MCF 10A (cell line): ENCODE measurements around the gene TMUB1. TPM values are rescaled to one million over a fixed set of nuclear protein-coding genes. Genes with fewer than 3 reads are reported as not detected.

ENCODE experiments used
- BruUV-seq: library from RNA; stranded (reverse); fragments of 400-500 nt; replicated peaks from 2 replicates; lab custom pipeline; 2021; lab: Mats Ljungman, UMichigan
- CTCF ChIA-PET: fragments of 300-600 bp; sonication (Branson Sonifier 250); formaldehyde crosslinking; extraction: SDS; loops from one replicate; lab custom pipeline; 2021; ENCODE audit warnings: antibody characterized with exemption, inconsistent platforms; lab: Yijun Ruan, JAX
- POLR2A ChIA-PET: fragments of 300-600, 350-650 bp; sonication (Branson Sonifier 250); formaldehyde crosslinking; extraction: SDS; loops from one replicate; lab custom pipeline; 2020; ENCODE audit warnings: antibody characterized with exemption, inconsistent platforms; lab: Yijun Ruan, JAX
- DNase-seq: peaks from one replicate; pipeline ENCODE4 v3.0.0-alpha.2; 2018; ENCODE audit not compliant: unreplicated experiment
- H3K27ac Mint-ChIP-seq: one replicate; pipeline ENCODE4 v1.8.0; 2022; ENCODE audit warnings: mild to moderate bottlenecking, low read depth, mixed read lengths; ENCODE audit not compliant: unreplicated experiment
- H3K27me3 Mint-ChIP-seq: one replicate; pipeline ENCODE4 v1.8.0; 2022; ENCODE audit warnings: mixed read lengths; ENCODE audit not compliant: insufficient read depth, unreplicated experiment
- H3K36me3 Mint-ChIP-seq: one replicate; pipeline ENCODE4 v1.8.0; 2022; ENCODE audit warnings: mild to moderate bottlenecking, moderate library complexity, mixed read lengths; ENCODE audit not compliant: insufficient read depth, unreplicated experiment
- H3K4me1 Mint-ChIP-seq: one replicate; pipeline ENCODE4 v1.8.0; 2022; ENCODE audit warnings: mixed read lengths; ENCODE audit not compliant: insufficient read depth, unreplicated experiment
- H3K4me3 Mint-ChIP-seq: one replicate; pipeline ENCODE4 v1.8.0; 2022; ENCODE audit warnings: mild to moderate bottlenecking, moderate library complexity, mixed read lengths; ENCODE audit not compliant: unreplicated experiment
- H3K9me3 Mint-ChIP-seq: one replicate; pipeline ENCODE4 v1.8.0; 2022; ENCODE audit warnings: mixed read lengths; ENCODE audit not compliant: unreplicated experiment
- CTCF ChIP-seq: fragments of 200-600 bp; IDR thresholded peaks from one replicate; pipeline ENCODE4 v1.8.0; 2022; ENCODE audit warnings: antibody characterized with exemption, mild to moderate bottlenecking; ENCODE audit not compliant: unreplicated experiment
- intact Hi-C: fragments of 100-400 bp; cut with micrococcal nuclease; formaldehyde crosslinking; loops from 2 replicates; pipeline ENCODE4 v1.14.1; 2022
- total RNA-seq: library from RNA; stranded (reverse); gene quantifications from 2 replicates; pipeline ENCODE4 v1.2.3, GENCODE V29; 2022

Gene TMUB1
- total RNA-seq, 1 experiment from 2014 or later = 30.1 TPM

GRCh38 chr7:151128716-151129115 lies 45.4 kb upstream of the TMUB1 start:
- Mint-ChIP-seq H3K9me3 (no peaks in the 10 kb centered on the region), H3K27ac (no peak overlapping the region), H3K27me3 (no peaks in the 10 kb centered on the region), H3K36me3 (peaks cover 38% of the 10 kb centered on the region), H3K4me3 (no peak overlapping the region), H3K4me1 (no peaks in the 10 kb centered on the region)
- no peak for TF ChIP-seq CTCF
- no peak for DNase-seq
- ChIA-PET CTCF (interaction anchor here (0.6 to 3.5 kb wide), 3 partner anchors 11 to 132 kb away, joined by 3 to 18 read pairs (median 3); no protein-coding TSS in a partner anchor), POLR2A (interaction anchor here (0.5 kb wide), 1 partner anchor 98 kb away, joined by 3 read pairs; the partner anchor contains the start of gene ABCF2)
- intact Hi-C loops = no loop called here
- no TSS peak for BruUV-seq

GRCh38 chr7:151128144-151128543 lies 44.9 kb upstream of the TMUB1 start:
- H3K4me1 Mint-ChIP-seq = no peaks in the 10 kb centered on the region
- H3K27ac Mint-ChIP-seq = no peak overlapping the region
- no peak for TF ChIP-seq CTCF
- POLR2A ChIA-PET = interaction anchor here (0.5 kb wide), 1 partner anchor 99 kb away, joined by 3 read pairs; the partner anchor contains the start of gene ABCF2
- CTCF ChIA-PET = interaction anchor here (0.6 to 3.5 kb wide), 5 partner anchors 17 to 106 kb away, joined by 3 to 18 read pairs (median 4); no protein-coding TSS in a partner anchor
- DNase-seq = no peak
- intact Hi-C loops = no loop called here
- no peaks in the 10 kb centered on the region for H3K9me3 Mint-ChIP-seq
- peaks cover 41% of the 10 kb centered on the region for H3K36me3 Mint-ChIP-seq
- BruUV-seq = no TSS peak
- no peak overlapping the region for H3K4me3 Mint-ChIP-seq
- no peaks in the 10 kb centered on the region for H3K27me3 Mint-ChIP-seq

GRCh38 chr7:151126491-151127137 lies 43.3 kb upstream of the TMUB1 start:
- DNase-seq = no peak
- ChIA-PET CTCF (interaction anchor here (1.2 to 1.3 kb wide), 2 partner anchors 45 to 47 kb away, joined by 4 to 5 read pairs; no protein-coding TSS in a partner anchor), POLR2A (no interaction called here)
- Mint-ChIP-seq H3K27ac (no peak overlapping the region), H3K36me3 (peaks cover 39% of the 10 kb centered on the region), H3K9me3 (no peaks in the 10 kb centered on the region), H3K27me3 (no peaks in the 10 kb centered on the region), H3K4me3 (no peak overlapping the region), H3K4me1 (no peaks in the 10 kb centered on the region)
- no peak for TF ChIP-seq CTCF
- no TSS peak for BruUV-seq
- intact Hi-C loops = no loop called here

- no TSS peak for BruUV-seq
- POLR2A ChIA-PET = interaction anchor here (0.7 kb wide), 1 partner anchor 11 kb away, joined by 3 read pairs; no protein-coding TSS in a partner anchor
- Mint-ChIP-seq H3K4me3 (no peak overlapping the region), H3K36me3 (peaks cover 38% of the 10 kb centered on the region), H3K9me3 (no peaks in the 10 kb centered on the region), H3K27me3 (no peaks in the 10 kb centered on the region), H3K4me1 (no peaks in the 10 kb centered on the region), H3K27ac (no peak overlapping the region)
- DNase-seq = no peak
- CTCF ChIA-PET = interaction anchor here (0.6 kb wide), 1 partner anchor 12 kb away, joined by 3 read pairs; no protein-coding TSS in a partner anchor
- intact Hi-C loops = no loop called here
- TF ChIP-seq CTCF = no peak
These were observed 42.7 kb upstream of the TMUB1 start for GRCh38 chr7:151125846-151126481.
